IPS-NIHi7 (cell line): ENCODE results near the gene MMP20.

Experiments used
- DNase-seq: peaks from one replicate; pipeline ENCODE4 v3.0.0; 2012; ENCODE audit warnings: mixed read lengths; ENCODE audit errors: extremely low spot score

MMP20 gene

DNA sequence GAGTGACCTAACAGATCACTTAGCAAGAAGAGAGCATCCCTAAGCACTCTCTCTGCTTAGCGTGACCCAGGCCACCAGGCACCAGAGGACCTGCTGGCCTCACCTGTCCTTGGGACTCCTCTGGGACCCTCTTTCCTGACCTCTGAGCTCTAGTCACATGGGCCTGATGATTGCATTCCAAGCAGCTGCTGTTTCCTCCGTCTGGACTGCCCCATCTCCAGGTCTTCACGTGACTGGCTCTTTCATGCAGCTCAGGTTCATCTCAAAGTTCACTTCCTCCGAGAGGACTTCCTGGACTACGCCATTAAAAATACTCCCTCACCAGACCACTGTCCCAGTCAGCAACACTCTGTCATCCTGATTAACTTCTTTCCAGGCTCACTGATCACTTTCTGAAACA is 2.9 kb downstream of the MMP20 start:
- no peak for DNase-seq

DNA sequence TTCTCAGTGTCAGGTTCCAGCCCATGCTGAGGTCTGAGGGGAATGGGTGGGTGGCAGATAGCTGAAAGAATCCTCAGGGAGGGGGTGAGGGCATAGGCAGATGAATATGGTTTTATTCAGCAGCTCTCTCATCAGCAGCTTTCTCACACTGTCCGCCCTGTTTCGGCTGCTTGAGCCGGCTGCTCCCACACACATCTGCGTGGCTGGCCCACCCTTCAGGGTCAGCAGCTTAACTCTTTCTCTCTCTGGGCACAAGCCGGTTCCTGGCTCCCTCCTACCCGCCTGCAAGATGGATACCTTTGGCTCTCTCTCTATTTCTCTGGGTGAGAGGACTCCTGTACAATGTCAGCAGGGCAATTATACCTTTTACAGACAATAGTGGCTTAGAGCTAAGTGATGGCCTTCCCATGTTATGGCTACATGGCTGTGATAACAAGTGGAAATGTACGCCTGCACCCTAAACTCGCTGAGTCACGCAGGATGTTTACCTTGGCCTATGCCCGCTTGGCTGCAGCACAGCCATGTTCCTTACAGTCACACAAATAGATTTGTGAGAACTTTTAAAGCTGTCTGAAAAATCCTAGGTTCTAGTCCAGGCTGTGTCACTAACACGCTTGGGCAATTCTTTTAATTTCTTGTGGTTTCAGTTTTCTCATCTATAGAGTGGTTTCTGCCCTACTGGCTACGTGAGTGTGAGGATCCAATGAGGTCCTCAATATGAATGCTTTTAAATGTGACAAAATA is 4.1 kb downstream of the MMP20 start:
- DNase-seq: no peak

DNA sequence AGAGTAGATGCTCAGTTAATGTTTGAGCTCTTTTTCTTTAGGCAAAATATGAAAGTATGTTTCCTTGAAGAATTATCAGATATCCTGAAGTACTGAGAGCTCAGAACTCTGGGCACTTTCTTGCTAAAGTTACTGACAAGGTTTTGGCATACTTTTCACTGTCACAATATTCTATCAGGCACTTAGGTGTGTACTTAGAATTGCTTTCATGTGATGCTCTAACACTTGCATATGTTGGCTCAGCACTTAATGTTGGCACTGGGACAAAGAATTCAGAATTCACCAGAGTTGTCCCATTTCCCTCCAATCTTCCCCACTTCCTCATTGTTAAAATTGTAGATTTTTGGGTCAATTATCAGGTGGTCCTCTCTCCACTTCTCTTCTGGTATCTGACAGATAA is 5.0 kb downstream of the MMP20 start:
- DNase-seq: no peak

DNA sequence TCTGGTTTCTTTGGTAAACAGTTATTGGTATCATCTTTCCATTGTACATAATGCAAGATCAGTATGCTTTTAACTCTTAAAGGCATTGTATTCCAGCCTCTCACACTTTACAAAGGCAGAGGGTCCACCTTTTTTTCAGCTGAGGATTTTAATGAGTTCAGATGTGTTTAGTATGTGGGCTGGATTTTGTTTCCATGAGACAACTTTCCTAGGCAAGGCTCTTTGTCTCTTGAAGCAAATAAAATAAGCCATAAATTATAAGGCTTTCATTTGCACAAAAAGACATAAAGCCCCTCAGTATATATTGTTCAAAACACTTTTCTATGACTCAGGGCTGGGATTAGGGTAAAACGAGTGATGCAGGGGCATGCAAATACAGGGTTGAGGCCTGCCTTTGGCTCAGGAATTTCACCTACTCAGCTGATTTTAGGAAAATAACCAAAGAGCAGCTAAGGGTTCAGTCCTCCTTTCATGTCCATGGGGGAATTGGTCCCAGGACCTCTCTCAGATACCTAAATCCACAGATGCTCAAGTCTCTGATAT is 7.6 kb downstream of the MMP20 start:
- no peak for DNase-seq

DNA sequence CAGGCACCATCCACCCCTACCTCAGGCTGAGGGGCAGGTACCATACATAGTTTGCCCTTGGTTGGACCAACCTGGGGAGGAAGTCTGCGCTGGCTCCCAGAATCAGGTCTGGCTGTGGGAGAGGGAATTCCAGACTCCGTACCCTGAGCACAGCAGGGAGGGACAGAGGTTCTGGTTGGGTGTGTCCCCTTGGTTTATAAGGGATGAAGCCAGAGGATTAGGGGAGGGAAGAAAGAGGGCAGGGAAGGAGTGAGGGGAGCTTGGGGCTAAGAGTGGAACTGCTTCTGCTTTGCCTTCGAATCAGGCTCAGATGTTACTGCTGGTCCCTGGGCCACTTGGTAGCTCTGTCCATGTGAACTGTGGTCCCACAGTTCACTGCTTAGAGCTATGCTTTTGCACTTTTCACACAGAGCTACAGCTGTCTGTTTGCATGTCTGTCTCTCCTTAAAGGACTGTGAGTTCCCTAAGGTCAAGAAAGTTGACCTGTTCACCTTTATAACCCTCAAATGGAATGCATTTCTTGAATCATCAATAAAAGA is 9.2 kb downstream of the MMP20 start:
- DNase-seq: no peak

DNA sequence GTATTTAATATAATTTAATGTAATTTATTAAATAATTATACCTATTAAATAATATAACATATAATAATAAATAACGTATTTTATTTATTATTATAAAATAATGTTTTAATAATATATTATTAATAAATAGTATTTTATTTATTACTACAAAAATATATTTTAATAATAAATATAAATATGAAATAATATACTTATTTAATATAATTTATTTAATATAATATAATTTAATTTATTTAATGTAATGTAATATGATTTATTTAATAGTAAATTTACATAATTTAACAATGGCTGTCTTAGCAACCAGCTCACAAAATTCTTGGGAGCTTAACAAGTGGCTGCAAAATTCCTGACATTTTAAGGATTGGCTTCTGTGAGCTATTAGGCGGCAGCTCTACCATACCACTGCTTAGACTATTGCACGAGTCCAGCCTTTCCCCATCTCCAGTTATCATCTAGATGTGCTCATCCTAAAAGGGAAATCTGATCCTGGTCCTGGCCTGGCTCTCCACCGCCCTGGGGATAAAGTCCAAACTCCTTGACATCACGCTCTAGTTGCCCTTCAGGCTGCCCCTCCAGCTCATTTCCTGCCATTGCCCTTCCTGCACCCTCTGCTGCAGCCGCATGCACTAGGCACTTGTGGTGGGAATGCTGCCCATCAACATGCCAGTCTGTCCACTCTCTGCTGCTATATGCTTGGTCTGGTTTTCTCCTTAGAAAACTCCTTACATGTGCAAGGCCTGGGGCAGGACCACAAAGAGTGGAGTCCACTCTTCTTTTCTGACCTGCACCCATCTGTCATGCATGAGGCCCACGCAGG is 9.8 kb downstream of the MMP20 start:
- DNase-seq: no peak

DNA sequence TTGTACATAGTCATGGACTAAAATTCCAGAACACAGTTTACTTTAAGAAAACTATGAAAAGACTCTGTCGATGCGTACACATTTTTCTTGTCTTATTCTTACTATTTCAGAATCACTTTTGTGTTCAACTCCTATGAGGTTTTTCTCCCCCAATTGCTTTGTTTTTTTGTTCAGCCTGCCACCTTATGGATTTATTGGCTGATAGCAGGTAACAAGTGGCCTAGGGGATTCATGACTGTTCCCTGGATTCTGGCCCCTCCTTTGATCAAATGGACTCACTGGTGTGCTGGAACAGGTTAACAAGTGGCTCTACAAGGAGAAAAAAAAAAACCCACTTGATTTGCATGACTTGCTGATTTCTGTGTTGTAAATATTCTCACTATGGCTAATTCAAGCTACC is 10.6 kb downstream of the MMP20 start:
- no peak for DNase-seq

DNA sequence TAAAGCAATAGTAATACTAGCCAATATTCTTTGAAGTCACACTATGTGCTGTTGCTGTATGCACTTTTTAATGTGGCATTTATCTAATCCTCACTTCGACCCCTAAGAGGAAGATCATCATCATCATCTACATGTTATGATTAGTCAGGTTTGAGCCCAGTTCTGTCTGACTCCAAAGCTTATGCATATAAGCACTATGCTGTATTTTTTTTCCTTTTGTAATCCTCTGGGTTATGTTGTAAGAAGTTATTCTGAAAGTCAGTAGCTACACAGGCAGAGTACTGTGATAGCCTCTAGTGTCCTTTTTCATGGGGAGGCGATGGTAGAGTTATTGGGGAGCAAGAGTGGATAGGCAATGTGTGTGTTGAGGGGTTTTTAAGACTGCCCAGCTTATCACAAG is 11.1 kb downstream of the MMP20 start:
- DNase-seq: no peak

DNA sequence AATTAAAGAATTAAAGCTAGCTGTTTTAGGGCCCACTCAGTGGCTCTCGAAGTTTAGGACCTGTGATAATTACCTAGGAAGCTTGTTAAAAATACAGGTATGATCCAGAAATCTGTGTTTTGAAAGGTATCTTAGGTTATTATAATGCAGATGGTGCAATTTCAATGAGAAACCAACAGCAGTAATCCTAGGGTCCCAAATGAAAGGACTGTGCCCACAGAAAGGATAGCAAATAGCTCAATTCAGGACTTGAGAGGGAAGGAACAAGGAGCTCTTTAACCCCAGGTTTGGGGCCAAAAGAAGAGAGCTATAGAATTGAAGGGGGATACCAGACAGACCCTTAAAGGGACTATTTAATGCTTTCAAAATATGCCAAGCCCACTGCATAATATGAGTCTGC is 11.7 kb downstream of the MMP20 start:
- no peak for DNase-seq

DNA sequence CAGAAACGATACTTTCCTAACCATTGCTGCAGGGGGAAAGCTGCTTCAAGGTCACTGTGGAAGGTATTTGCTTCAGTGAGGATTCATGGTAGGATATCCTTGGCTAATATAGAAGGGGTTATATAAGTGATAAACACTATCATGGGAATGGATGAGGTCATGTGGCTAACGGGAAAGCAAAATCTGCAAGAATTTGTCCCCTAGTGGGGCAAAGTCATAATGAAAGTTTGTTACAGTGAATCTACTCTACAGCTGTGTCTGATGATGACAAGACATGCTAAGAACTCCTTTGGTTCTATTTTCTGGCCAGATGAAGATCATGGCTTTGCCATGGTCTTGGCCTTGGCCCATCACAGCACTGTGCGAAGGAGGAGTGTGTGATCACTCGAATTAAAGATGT is 13.8 kb downstream of the MMP20 start:
- no peak for DNase-seq

DNA sequence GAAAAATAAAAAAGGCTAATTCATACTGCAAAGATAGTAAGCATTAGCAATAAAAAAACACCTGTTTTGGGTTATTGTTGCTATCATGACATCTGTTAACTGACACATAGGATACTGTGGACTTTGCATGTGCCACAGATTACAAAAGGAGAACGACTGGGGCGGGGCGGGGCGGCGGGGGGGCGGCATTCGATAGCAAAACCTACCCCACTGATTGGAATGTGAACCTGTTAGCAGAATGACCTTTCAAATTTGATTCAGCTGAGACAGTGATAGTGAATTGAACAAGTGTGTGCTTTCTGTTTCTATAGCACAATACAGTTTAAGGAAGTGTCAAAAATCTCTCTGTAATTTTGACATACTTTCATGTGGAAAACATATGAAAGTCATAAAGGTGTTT is 14.9 kb downstream of the MMP20 start:
- no peak for DNase-seq

DNA sequence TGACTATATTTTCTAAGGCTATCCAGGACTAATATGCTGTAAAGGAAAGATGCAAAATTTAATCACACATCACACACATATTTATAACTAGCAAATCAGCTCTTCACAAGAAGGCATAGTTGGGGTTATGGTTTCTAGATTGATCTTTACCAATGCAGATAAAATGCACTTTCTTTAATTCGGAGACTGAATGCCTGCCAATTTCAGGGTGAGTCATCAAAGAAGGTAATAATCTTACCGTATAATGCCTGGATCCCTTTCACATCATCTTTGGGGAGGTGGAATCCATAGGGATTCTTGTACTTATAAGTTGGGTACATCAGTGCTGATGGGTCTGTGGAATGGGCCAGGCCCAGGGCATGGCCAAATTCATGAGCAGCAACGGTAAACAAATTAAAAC is 16.4 kb downstream of the MMP20 start:
- DNase-seq: no peak

DNA sequence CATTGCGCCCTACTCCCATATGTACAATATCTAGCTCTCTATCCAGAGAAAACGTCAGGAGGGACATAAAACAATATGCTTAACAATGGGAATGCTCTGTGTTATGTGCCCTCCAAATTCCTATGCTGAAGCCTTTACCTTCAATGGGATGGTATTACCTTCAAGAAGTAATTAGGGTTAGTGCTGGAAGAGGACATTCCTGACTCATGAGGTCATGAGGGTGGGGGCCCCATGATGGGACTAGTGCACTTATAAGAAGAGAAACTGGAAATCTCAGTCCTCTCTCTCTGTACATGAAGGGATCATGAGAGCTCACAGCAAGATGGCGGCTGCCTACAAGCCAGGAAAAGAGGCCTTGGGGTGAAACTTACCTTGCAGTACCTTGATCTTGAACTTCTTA is 20.3 kb downstream of the MMP20 start:
- DNase-seq: no peak

DNA sequence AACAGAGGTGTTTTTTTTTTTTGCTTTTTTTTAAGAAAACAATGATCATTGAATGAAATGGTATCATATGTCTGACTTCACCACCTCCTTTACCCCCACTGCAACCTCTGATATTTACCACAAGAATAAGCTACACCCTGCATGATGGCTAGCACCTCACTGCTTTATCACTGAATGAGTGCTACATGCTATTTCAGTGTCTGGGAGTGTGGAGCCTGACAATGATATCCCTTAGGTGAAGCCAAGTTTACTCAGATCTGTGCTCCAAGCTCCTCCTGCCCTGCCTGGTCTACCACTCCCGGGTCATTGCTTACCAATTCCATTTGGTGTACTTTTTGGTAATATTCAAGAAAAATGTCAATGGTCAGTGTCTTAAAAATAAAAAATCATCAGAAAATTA is 21.1 kb downstream of the MMP20 start:
- no peak for DNase-seq

DNA sequence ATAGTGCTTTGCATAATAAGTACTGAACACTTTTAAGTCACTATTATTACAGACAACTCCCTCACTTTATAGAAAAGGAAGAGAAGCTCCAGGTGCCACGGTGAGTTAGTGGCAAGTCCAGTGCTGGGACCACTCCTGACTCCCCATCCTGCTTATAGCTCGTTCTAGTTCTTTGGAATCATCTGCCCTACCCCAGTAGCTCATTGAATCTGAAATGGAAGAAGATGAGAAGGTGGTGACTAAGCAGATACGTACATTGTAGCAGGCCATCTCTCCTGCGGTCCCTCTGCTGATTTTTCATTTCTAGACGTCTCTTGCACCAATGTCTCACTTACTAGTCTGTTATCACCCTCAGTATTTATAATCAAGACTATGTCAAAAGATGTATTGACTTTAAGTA is 21.6 kb downstream of the MMP20 start:
- no peak for DNase-seq

DNA sequence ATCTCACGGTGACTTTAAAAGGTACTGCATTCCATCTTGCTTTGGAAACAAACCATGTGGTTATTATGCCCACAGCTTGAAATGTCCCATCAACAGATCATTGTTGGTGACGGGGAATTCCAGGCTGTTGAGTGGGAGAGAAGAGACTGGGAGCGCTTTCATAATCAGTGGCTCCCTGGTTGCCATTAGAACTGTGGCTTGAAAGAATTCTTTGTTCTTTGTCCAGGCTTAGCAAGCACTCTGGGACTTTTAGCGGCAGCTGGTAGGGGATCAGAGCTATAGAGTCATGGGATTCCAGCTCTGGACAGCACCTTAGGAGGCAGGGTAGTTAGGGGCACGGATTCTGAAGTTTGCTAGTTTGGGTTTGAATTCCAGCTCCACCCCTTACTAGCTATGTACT is 22.0 kb downstream of the MMP20 start:
- DNase-seq: no peak

DNA sequence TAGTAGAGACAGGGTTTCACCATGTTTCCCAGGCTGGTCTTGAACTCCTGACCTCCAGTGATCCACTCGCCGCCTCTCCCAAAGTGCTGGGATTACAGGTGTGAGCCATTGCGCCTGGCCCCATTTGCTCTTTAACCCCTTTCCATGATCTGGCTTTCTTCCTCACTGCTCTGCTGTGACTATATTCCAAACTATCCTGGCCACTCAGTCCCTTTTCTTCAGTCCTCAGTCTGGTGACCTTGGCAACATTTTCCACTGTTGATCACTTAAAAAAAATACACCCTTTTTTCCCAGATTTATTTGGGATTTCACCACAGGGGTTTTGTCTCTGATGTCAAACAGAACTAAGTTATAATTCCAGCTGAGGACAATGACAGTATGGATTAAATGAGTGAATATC is 24.5 kb downstream of the MMP20 start:
- DNase-seq: no peak

DNA sequence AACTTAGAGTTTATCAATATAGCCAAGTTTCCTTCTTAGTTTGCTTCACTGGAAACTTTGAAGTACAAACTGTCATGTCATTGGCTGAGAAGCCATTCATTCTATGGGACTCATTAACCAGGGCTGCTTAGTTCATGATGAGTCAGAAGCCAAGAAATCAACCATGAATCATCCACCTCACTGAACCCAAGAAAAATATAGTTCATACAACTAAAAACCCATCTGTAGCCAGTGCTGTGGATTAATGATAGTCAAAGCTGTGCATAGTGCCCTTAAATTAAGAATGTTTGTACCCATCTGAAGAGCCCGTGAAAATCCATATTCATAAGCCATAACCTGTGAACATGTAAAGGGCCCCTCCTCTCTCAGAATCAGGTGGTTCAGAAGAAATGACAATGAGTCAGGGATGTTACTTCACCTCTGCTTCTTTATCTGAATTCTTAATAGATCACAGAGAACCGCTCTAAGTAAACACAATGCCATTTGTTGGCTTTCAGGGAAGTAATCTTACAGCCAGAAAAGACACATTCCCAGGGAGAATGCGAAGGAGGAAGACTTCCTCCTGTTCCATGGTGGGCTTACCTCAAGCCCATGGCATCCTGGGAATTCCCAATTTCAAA is 25.4 kb downstream of the MMP20 start:
- DNase-seq: no peak

DNA sequence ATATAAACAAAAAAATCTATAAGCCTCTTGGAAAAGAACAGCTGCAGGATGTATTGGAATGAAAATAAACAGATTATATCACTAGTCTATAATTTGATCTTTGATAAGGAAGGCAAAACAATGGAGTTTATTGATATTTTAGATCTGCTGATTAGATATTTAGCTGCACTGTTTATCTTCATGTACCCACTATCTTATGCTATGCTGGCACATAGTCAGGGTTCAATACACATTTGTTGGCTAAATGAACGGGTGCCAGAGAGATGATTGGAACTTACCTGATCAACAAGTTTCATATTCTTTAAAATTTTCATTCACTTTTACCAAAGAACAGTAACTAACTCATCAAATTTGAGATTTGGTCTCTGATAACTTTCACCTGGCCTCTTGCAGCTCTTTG is 26.9 kb downstream of the MMP20 start:
- DNase-seq: no peak

DNA sequence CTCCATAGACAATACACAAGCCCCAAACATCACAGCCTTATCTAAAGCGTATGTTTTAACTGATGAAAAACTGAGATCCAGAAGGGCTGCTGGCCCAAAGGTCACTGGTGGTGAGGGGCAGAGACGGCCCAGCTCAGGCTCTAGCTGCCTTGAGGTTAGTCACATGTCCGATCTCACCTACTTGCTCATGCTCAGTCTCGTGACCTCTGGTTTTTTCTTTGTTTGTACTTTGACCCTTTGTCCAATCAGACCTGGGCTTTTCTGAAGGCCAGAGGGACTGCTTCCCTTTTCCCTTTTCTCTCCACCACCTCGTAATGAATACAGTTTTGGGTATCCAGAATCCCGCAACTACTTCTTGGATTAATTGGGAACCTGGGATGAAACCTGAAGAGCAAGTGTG is 28.6 kb downstream of the MMP20 start:
- no peak for DNase-seq

DNA sequence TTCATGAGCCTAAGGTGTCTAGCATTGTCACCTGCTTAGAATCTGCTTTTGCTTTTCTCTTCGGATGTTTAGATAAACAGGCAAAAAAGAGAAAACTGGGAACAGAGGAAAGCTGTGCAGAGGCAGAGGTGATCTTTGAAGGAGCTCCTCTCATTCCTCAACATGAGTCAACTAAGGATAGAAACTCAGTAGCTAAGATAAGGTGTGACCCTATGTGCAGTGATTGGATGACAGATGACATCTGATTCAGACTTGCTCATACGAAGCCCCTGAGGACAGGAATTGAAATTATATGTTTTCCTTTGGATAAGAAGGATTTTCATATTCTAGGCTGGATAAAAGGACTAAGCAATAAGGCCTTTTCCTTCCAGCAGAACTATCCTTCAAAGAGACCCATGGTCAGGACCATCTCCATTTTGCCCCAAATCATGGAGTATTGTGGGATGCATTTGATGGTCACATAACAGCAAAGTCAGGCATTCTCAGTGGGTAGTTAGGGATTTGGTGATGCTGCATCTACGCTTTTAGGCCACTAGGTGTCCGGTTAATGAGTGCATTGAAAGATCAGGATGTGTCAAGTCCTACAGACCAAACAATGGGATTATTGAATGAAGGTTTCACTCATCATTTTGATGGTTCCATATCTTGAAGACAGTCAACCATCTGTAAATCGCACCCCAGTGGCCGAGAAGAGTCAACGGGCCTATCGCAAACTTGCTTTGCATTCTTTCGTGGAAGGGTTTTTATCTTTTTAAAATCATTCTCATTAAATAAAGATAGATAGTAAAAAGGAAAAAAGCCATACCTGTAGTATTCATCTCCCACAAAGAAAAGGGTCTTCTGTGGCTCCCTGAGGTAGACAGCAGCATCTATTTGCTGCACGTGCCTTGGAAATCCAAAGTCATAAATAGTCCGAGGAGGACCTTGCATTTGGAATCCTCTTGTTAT is 32.2 kb downstream of the MMP20 start:
- DNase-seq: peak; percentile 53
